Smooth muscle cell (in vitro differentiated cells): ENCODE data around the gene TRIAP1. TPM values are rescaled to one million over a fixed set of nuclear protein-coding genes. Genes with fewer than 3 reads are reported as not detected.
A peak's percentile ranks its signal among the peaks of the same experiment; 100 is the strongest.
"Not testable (repeated sequence)": the region's sequence is repeated elsewhere in the genome, so short reads cannot be mapped to it uniquely, and the experiment has no call there.

Experiments used
- DNase-seq: peaks from one replicate; lab custom pipeline; 2025; ENCODE audit not compliant: unreplicated experiment; lab: John Stamatoyannopoulos, UW
- H2AFZ ChIP-seq: fragments of 200-600 bp; sonication (generic); 2 replicates; pipeline ENCODE4 v1.6.0; 2016; ENCODE audit warnings: antibody characterized with exemption, low read depth, mild to moderate bottlenecking
- H3F3A ChIP-seq: fragments of 200-600 bp; sonication (generic); 2 replicates; pipeline ENCODE4 v1.6.0; 2017; ENCODE audit warnings: antibody characterized with exemption, low read depth
- H3K27ac ChIP-seq: fragments of 200-600 bp; sonication (generic); 2 replicates; pipeline ENCODE4 v1.5.1; 2016; ENCODE audit warnings: low read depth, mild to moderate bottlenecking
- H3K27me3 ChIP-seq: fragments of 200-600 bp; sonication (generic); 2 replicates; pipeline ENCODE4 v1.6.1; 2016; ENCODE audit warnings: low read depth, mild to moderate bottlenecking
- H3K36me3 ChIP-seq: fragments of 200-600 bp; sonication (generic); 2 replicates; pipeline ENCODE4 v1.5.1; 2016; ENCODE audit warnings: low read depth
- H3K4me1 ChIP-seq: fragments of 200-600 bp; sonication (generic); 2 replicates; pipeline ENCODE4 v1.5.1; 2016; ENCODE audit warnings: low read depth
- H3K4me2 ChIP-seq: fragments of 200-600 bp; sonication (generic); 2 replicates; pipeline ENCODE4 v1.6.0; 2016; ENCODE audit warnings: mild to moderate bottlenecking
- H3K4me3 ChIP-seq: fragments of 200-600 bp; sonication (generic); 2 replicates; pipeline ENCODE4 v1.5.1; 2016; ENCODE audit warnings: mild to moderate bottlenecking
- H3K79me2 ChIP-seq: fragments of 200-600 bp; sonication (generic); 2 replicates; pipeline ENCODE4 v1.6.0; 2016; ENCODE audit warnings: low read depth, mild to moderate bottlenecking
- H3K9ac ChIP-seq: fragments of 200-600 bp; sonication (generic); 2 replicates; pipeline ENCODE4 v1.6.0; 2016; ENCODE audit warnings: low read depth
- H3K9me3 ChIP-seq: fragments of 200-600 bp; sonication (generic); replicated peaks from 2 replicates; pipeline ENCODE4 v1.5.1; 2016; ENCODE audit warnings: low read depth
- H4K20me1 ChIP-seq: fragments of 200-600 bp; sonication (generic); 2 replicates; pipeline ENCODE4 v1.6.0; 2016; ENCODE audit warnings: low read depth
- WGBS: methylation state at CpG from one replicate; pipeline ENCODE4 v1.1.7; 2016; ENCODE audit warnings: low lambda C conversion rate; 5-methylcytosine and 5-hydroxymethylcytosine counted together
- polyA plus RNA-seq: library from polyadenylated mRNA; unstranded; fragments of >200 nt; fragmentation: Nextera tagmentation; extraction: Ambion mirVana; gene quantifications from 2 replicates; pipeline ENCODE4 v1.2.1, GENCODE V29; 2016
- total RNA-seq: library from RNA; depleted of rRNA; stranded (reverse); fragments of >200 nt; gene quantifications from 2 replicates; pipeline ENCODE4 v1.2.3, GENCODE V29; 2014
- TF ChIP-seq, protein P1 (sequence below): fragments of 200-600 bp; sonication (generic); IDR thresholded peaks from 2 replicates; pipeline ENCODE4 v1.5.1; 2017; ENCODE audit warnings: borderline replicate concordance, mild to moderate bottlenecking, antibody characterized with exemption; ENCODE audit not compliant: insufficient read depth, poor library complexity, severe bottlenecking

The TRIAP1 gene
- total and polyA plus RNA-seq, 2 experiments from 2014 or later: 47.1 to 67.0 TPM

DNA sequence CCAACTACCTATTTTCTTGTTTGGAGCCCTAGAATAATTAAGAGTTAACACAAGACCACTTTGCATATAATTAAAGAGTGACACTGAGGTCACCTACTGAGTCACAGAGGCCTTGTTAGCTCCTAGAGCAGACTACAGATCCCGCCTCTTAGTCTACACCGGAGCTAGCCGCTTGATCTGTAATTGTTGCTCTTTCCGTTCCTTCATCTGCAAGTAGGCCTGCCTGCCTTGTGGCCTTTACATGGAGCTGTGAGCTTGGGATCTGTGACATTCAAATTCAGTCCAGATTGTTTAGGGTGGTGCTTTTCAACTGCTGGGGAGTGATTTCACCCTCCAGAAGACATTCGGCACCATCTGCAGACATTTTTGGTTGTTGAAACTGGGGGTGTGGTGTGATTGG lies 44.1 kb upstream of the TRIAP1 start:
- 89% methylated on average over 5 of the region's 5 CpGs for WGBS
- no peaks in the 10 kb centered on the region for H3F3A ChIP-seq
- H3K9me3 ChIP-seq: no peaks in the 10 kb centered on the region
- H2AFZ ChIP-seq: no peak overlapping the region
- H3K4me2 ChIP-seq: no peak overlapping the region
- H3K27me3 ChIP-seq: no peaks in the 10 kb centered on the region
- H3K4me3 ChIP-seq: no peak overlapping the region
- no peaks in the 10 kb centered on the region for H3K36me3 ChIP-seq
- TF ChIP-seq, protein P1, sequence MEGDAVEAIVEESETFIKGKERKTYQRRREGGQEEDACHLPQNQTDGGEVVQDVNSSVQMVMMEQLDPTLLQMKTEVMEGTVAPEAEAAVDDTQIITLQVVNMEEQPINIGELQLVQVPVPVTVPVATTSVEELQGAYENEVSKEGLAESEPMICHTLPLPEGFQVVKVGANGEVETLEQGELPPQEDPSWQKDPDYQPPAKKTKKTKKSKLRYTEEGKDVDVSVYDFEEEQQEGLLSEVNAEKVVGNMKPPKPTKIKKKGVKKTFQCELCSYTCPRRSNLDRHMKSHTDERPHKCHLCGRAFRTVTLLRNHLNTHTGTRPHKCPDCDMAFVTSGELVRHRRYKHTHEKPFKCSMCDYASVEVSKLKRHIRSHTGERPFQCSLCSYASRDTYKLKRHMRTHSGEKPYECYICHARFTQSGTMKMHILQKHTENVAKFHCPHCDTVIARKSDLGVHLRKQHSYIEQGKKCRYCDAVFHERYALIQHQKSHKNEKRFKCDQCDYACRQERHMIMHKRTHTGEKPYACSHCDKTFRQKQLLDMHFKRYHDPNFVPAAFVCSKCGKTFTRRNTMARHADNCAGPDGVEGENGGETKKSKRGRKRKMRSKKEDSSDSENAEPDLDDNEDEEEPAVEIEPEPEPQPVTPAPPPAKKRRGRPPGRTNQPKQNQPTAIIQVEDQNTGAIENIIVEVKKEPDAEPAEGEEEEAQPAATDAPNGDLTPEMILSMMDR: no peak
- H3K79me2 ChIP-seq: peaks cover 14% of the 10 kb centered on the region
- H3K27ac ChIP-seq: no peak overlapping the region
- DNase-seq: no peak
- no peaks in the 10 kb centered on the region for H4K20me1 ChIP-seq
- peaks cover 8% of the 10 kb centered on the region for H3K4me1 ChIP-seq
- H3K9ac ChIP-seq: no peak overlapping the region

DNA sequence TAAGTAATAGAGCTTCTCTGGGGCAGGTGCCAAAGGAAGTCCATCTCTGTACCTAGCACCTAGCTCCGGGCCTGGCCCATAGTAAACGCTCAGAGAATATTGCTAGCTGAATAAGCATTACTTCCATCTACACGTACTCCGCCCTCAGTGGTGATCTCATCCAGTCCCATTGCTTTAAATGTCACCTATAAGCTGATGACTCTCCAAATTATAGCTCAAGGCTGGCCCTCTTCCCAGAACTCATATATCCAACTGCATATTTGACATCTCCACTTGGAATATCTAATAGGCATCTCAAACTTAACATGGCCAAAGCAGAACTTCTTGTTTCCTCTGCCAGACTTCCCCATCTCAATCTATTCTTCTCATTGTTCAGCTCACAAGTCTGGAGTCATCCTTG lies 42.8 kb upstream of the TRIAP1 start:
- TF ChIP-seq, protein P1: no peak
- H3K4me2 ChIP-seq: no peak overlapping the region
- H3K27ac ChIP-seq: no peak overlapping the region
- H2AFZ ChIP-seq: no peak overlapping the region
- H3K79me2 ChIP-seq: peaks cover 3% of the 10 kb centered on the region
- no peak for DNase-seq
- no peaks in the 10 kb centered on the region for H3K36me3 ChIP-seq
- no peaks in the 10 kb centered on the region for H3K27me3 ChIP-seq
- 93% methylated on average over 4 of the region's 4 CpGs for WGBS
- H3K4me3 ChIP-seq: no peak overlapping the region
- no peaks in the 10 kb centered on the region for H3K4me1 ChIP-seq
- H3F3A ChIP-seq: no peaks in the 10 kb centered on the region
- H3K9me3 ChIP-seq: no peaks in the 10 kb centered on the region
- H4K20me1 ChIP-seq: no peaks in the 10 kb centered on the region
- H3K9ac ChIP-seq: no peak overlapping the region

- Histone ChIP-seq H3K79me2 (peaks cover 3% of the 10 kb centered on the region), H3K4me3 (no peak overlapping the region), H3K4me1 (no peaks in the 10 kb centered on the region), H3K9ac (no peak overlapping the region), H3K9me3 (no peaks in the 10 kb centered on the region), H3K27me3 (no peaks in the 10 kb centered on the region), H3K36me3 (no peaks in the 10 kb centered on the region), H3F3A (no peaks in the 10 kb centered on the region), H3K4me2 (no peak overlapping the region), H2AFZ (no peak overlapping the region), H4K20me1 (no peaks in the 10 kb centered on the region), H3K27ac (peak overlapping the region; percentile 7)
- 72% methylated on average over 5 of the region's 5 CpGs for WGBS
- TF ChIP-seq, protein P1: no peak
- DNase-seq: no peak
Observed at GRCh38 chr12:120488057-120488640, 42.0 kb upstream of the TRIAP1 start.

DNA sequence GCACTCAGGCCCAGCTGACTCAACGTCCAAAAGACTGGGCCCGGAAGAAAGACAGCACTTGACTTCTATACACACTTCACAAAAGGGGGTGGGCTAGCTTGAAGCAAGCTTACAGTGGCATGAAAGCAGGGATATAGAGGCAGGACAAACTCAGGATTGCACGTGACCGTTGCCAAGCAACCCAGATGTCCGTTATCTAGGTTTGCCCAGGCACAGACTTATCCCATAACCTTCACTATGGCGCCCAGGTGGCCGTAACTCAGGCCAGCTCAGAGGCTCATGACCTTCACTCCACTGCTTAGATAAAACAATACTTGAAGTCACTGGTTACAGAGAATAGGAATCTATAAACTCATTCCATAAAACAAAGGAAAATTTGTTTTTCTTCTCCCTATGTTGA lies 41.4 kb upstream of the TRIAP1 start:
- H3K27ac ChIP-seq, H3K27me3 ChIP-seq, H3K79me2 ChIP-seq, H3K4me1 ChIP-seq, H4K20me1 ChIP-seq, H3K9ac ChIP-seq, H3K4me2 ChIP-seq, H2AFZ ChIP-seq, DNase-seq, H3K9me3 ChIP-seq, H3K4me3 ChIP-seq, H3K36me3 ChIP-seq, H3F3A ChIP-seq: not testable (repeated sequence)
- 86% methylated on average over 7 of the region's 7 CpGs for WGBS
